Mesothelial cell of epicardium (in vitro differentiated cells): ENCODE data around the gene CFAP92. TPM values are rescaled to one million over a fixed set of nuclear protein-coding genes. Genes with fewer than 3 reads are reported as not detected.

Experiments
- DNase-seq, 2 experiments: peaks; one replicate each; pipeline ENCODE4 v3.0.0; 2021; ENCODE audit warnings: low spot score in 2 of 2; ENCODE audit not compliant: unreplicated experiment in 2 of 2
- H3K27ac Mint-ChIP-seq: 2 replicates; pipeline ENCODE4 v1.8.0; 2021; ENCODE audit warnings: mixed read lengths
- H3K27me3 Mint-ChIP-seq: 2 replicates; pipeline ENCODE4 v1.8.0; 2021; ENCODE audit warnings: low read depth, mixed read lengths
- H3K36me3 Mint-ChIP-seq: 2 replicates; pipeline ENCODE4 v1.8.0; 2021; ENCODE audit warnings: mixed read lengths
- H3K4me1 Mint-ChIP-seq: 2 replicates; pipeline ENCODE4 v1.8.0; 2021; ENCODE audit warnings: mixed read lengths
- H3K4me3 Mint-ChIP-seq: 2 replicates; pipeline ENCODE4 v1.8.0; 2021; ENCODE audit warnings: mild to moderate bottlenecking, moderate library complexity, mixed read lengths
- H3K9me3 Mint-ChIP-seq: 2 replicates; pipeline ENCODE4 v1.8.0; 2021; ENCODE audit warnings: mixed read lengths
- total RNA-seq: library from RNA; stranded (reverse); gene quantifications from 3 replicates; pipeline ENCODE4 v1.2.1, GENCODE V29; 2021
- TF ChIP-seq, protein P1 (sequence below): fragments of 200-600 bp; sonication (generic); IDR thresholded peaks from one replicate; pipeline ENCODE4 v1.5.0; 2021; ENCODE audit warnings: antibody characterized with exemption; ENCODE audit not compliant: unreplicated experiment

The CFAP92 gene
- total RNA-seq, 1 donor from 2014 or later: 0.76 TPM

DNA sequence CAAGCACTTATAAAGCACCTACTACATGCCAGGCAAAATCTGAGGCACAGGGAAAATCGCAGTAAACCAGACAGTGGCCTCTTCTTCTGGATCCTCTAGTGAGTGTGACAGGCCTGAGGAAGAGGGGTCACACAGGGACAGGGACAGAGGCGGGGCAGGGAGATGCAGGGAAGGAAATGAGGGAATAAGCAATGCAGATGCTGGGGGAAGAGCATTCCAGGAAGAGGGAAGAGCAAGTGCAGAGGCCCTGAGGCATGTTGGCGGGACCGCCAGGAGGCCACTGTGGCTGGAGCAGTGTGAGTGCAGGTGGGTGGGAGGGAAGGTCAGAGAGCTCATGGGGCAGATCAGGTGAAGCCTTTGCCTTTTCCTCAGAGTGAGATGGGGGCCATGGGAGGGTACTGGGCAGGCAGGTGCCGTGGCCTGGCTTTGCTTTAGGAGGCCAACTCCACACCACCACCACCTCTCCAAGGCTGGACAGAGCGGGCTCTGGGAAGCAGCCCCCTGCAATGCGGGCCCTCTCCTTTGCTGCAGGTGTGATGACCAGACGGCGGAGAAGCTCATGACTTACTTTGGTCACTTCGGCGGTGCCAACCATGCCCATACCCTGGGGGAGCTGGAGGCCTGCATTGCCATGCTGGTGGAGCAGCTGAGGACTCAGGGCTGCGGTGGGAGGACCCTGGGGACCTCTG, 39.9 kb upstream of the CFAP92 start:
- H3K9me3 Mint-ChIP-seq: peaks cover 3% of the 10 kb centered on the region
- H3K4me1 Mint-ChIP-seq: no peaks in the 10 kb centered on the region
- H3K27me3 Mint-ChIP-seq: peaks cover 6% of the 10 kb centered on the region
- TF ChIP-seq, protein P1, sequence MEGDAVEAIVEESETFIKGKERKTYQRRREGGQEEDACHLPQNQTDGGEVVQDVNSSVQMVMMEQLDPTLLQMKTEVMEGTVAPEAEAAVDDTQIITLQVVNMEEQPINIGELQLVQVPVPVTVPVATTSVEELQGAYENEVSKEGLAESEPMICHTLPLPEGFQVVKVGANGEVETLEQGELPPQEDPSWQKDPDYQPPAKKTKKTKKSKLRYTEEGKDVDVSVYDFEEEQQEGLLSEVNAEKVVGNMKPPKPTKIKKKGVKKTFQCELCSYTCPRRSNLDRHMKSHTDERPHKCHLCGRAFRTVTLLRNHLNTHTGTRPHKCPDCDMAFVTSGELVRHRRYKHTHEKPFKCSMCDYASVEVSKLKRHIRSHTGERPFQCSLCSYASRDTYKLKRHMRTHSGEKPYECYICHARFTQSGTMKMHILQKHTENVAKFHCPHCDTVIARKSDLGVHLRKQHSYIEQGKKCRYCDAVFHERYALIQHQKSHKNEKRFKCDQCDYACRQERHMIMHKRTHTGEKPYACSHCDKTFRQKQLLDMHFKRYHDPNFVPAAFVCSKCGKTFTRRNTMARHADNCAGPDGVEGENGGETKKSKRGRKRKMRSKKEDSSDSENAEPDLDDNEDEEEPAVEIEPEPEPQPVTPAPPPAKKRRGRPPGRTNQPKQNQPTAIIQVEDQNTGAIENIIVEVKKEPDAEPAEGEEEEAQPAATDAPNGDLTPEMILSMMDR: no peak
- H3K4me3 Mint-ChIP-seq: no peak overlapping the region
- H3K36me3 Mint-ChIP-seq: no peaks in the 10 kb centered on the region
- H3K27ac Mint-ChIP-seq: no peak overlapping the region
- DNase-seq: no peak

DNA sequence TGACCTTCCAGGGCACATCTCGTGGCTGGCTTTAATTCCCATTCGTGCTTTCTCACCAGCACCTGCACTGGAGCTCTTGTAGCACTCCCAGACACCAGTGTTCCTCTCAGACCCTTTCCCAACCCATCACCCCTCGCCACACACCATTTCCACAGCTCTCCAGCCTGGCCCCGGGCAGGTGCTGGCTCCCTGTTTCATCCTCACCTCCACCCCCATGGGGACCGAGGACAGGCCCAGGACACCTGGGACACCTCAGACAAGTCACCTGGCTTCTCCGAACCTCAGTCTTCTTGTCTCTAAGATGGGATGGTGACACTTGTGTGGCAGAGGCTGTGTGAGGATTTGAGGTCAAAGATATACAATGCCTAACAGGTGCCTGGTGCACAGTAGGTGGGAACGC, 39.3 kb upstream of the CFAP92 start:
- no peak overlapping the region for H3K4me3 Mint-ChIP-seq
- TF ChIP-seq, protein P1: no peak
- H3K36me3 Mint-ChIP-seq: no peaks in the 10 kb centered on the region
- H3K27ac Mint-ChIP-seq: no peak overlapping the region
- H3K4me1 Mint-ChIP-seq: no peaks in the 10 kb centered on the region
- H3K27me3 Mint-ChIP-seq: peaks cover 3% of the 10 kb centered on the region
- DNase-seq: no peak
- H3K9me3 Mint-ChIP-seq: peaks cover 3% of the 10 kb centered on the region

GRCh38 chr3:129032716-129033115, 38.8 kb upstream of the CFAP92 start:
- DNase-seq: no peak
- TF ChIP-seq, protein P1: no peak
- H3K9me3 Mint-ChIP-seq: peaks cover 3% of the 10 kb centered on the region
- H3K4me1 Mint-ChIP-seq: no peaks in the 10 kb centered on the region
- no peak overlapping the region for H3K4me3 Mint-ChIP-seq
- H3K36me3 Mint-ChIP-seq: no peaks in the 10 kb centered on the region
- H3K27ac Mint-ChIP-seq: no peak overlapping the region
- H3K27me3 Mint-ChIP-seq: peaks cover 3% of the 10 kb centered on the region

- no peaks in the 10 kb centered on the region for H3K36me3 Mint-ChIP-seq
- H3K27me3 Mint-ChIP-seq: peaks cover 6% of the 10 kb centered on the region
- no peak for DNase-seq
- H3K4me1 Mint-ChIP-seq: peaks cover under 1% of the 10 kb centered on the region
- H3K9me3 Mint-ChIP-seq: peaks cover 3% of the 10 kb centered on the region
- no peak overlapping the region for H3K27ac Mint-ChIP-seq
- TF ChIP-seq, protein P1: no peak
- no peak overlapping the region for H3K4me3 Mint-ChIP-seq
These were observed 37.8 kb upstream of the CFAP92 start for GRCh38 chr3:129031476-129032215.

GRCh38 chr3:129030611-129031010, 36.7 kb upstream of the CFAP92 start:
- Mint-ChIP-seq H3K27me3 (peaks cover 15% of the 10 kb centered on the region), H3K36me3 (no peaks in the 10 kb centered on the region), H3K4me1 (peaks cover 6% of the 10 kb centered on the region), H3K4me3 (no peak overlapping the region), H3K9me3 (peaks cover 3% of the 10 kb centered on the region), H3K27ac (no peak overlapping the region)
- no peak for DNase-seq
- TF ChIP-seq, protein P1: no peak
